AG09319 (cell line): Measurements from ENCODE around the gene PTPN18.

Source experiments
- DNase-seq: peaks from one replicate; pipeline ENCODE4 v3.0.0-alpha.2; 2010; ENCODE audit warnings: low read depth; ENCODE audit errors: extremely low read depth
- CTCF ChIP-seq: IDR thresholded peaks from 2 replicates; pipeline ENCODE4 v1.5.1; 2011; ENCODE audit warnings: low read depth, mild to moderate bottlenecking, inconsistent platforms, low read length, moderate library complexity

Gene PTPN18

DNA sequence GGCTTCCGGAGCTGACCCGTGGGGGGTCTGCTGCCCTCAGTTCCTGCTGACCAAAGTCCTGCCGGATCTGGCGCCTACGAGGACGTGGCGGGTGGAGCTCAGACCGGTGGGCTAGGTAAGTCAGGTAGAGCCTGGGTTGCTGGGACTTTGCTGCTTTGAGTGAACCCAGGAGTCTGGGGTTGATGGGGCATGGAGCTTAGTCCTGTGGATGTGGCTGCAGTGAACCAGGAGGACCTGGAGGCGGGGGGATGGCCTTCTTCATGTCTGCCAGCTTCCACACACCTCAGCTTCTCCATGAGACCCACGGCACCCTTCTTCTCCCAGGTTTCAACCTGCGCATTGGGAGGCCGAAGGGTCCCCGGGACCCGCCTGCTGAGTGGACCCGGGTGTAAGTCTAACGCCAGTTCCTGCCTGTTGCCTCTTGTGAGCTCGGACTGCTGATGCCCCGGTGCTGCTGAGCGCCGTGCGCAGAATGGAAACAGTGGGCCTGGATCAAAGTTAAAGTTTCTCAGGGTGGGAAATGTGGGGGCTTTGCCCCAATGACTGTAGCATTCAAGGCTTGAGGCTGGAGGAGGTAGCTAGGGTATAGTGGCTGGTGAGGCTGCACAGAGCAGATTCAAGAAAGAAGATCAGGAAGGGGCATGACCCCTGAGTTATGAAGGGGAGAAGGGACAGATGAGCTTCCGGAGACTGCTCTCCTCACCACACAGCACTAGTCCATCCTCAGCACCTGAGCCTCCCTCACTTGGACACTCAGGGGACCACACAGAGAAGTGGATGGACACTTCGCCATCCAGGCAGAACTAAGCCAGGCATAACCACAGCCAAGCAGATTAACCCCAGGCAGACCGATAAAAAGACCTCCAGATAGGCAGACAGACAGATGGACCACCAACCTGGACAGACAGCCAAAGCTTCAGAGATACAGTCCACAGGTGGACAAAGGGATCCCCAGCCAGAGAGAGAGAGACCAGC lies 17.3 kb downstream of the PTPN18 start:
- TF ChIP-seq CTCF = no peak
- DNase-seq = no peak

DNA sequence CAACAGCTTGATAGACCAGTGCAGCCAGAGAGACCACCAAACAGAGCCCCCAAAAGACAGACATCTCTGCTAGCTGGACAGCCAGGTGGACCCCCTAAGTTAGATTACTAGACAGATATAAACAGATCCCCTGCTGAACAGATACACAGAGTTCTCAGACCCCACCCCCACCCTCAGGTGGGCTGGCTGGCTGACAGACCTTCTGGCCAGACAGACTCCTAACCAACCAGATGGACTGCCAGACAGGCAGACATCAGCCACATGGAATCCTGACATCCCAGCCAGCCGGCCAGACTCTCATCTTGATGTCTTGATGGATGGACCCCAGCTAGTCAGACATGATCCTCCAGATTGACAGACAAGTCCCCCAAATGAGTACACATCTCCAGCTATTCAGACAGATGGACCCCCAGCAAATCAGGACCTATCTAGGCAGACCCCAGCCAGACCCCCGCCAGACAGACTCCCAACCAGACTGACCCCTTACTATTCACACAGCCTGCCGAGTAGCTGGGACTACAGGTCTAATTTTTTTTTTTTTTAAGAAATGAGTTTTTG lies 18.0 kb downstream of the PTPN18 start:
- DNase-seq = no peak
- TF ChIP-seq CTCF = no peak

DNA sequence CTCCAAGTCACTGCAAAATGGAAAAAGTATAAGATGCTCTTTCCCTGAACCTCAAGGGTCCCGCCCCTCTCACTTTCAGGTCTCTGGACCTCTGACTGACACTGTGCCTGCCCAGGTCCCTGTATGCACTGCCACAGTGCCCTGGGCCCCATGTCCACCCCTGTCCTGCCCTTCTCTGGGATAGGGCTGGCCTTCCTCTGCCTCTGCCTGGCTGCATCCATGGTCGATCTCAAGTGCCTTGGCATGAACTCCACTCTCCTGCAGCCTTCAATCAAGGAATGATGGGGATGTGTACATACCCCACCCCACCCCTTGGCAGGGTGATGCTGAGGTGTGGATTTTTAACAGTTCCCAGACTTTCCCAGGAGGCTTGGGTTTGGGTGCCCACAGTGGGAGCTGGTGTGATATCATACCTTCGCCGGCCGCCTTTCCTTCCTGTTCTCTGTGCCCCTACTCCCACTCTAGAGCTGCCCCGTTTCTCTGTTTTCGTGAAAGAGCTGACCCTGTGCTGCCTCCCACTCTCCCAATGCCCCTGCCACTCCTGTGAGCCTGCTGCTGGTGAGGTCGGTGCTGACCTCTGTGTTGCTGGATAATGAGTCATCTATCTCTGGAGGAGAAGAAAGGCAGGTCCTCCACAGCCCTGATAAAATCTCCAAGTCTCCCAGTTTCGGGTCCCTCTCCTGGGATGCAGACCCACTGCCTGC lies 18.9 kb downstream of the PTPN18 start:
- DNase-seq = no peak
- no peak for TF ChIP-seq CTCF

DNA sequence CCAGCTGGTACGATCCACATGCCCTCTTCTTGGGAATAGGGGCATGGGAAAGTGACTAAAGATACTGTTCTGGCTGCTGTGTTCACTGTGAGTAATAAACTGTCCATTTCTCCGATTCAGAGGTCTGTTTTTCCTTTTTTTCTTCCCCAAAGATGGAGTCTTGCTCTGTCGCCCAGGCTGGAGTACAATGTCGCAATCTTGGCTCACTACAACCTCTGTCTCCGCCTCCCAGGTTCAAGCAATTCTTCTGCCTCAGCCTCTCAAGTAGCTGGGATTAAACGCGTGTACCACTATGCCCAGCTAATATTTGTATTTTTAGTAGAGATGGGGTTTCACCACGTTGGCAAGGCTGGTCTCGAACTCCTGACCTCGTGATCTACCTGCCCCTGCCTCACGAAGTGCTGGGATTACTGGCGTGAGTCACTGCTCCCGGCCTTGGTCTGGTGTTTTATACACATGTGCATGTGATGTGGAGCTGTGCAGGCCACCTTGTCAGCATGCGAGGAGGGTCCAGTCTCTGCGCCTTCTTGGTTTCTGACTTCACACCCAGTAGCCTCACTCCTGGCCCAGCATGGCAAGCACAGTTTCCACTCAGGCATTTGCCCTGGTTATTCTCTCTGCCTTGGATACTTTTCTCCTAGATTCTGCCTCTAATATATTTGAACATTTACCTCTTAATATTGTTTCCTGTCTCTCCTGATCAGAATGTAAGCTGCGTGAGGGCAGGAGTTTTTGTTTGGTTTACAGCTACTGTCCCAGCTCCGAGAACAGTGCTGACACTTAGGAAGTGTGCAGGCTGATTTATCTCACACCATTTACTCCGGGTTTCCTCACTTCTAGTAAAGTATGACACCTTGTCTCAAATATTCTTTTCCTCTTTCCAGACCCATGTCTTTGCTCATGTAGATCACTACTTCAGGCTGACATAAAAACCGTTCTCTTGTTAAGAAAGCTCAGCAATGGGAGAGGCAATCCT lies 19.7 kb downstream of the PTPN18 start:
- TF ChIP-seq CTCF = no peak
- DNase-seq = no peak

DNA sequence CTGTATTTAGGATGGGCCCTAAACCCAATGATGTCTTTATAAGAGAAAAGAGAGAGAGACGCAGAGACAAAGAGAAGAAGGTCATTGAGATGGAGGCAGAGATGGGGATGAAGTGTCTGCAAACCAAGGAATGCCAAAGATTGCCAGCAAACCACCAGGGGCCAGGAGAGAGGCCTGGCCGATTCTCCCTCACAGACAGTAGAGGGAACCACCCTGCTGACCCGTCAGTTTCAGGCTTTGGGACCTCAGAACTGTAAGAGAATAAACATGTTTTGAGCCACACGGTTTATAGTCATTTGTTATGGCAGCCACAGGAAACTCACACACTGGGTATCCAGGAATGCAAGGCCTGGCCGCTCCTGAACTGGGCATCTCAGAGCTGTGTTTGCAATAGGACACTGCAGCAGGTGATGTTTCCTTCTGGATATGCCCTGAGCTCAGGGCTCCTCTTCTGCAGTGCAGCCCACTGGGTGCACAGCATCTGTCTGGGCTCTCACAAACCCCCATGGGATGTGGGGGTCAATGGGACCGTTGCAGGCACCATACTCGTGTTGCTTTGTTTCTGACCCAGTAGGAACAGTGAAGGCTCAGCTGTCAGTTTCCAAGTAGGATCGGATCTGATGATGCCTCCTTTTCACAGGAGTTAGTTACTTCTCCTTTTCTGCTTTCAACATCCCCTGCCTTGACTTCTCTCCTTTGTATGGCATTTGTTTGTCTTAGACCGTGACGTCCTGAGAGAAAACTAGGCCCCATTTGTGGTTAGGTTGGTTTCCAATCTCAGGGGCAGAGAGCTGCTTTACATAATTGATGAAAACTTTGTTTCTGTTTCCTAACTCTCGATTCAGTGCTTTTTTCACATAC lies 20.8 kb downstream of the PTPN18 start:
- peak; percentile 15 for TF ChIP-seq CTCF

DNA sequence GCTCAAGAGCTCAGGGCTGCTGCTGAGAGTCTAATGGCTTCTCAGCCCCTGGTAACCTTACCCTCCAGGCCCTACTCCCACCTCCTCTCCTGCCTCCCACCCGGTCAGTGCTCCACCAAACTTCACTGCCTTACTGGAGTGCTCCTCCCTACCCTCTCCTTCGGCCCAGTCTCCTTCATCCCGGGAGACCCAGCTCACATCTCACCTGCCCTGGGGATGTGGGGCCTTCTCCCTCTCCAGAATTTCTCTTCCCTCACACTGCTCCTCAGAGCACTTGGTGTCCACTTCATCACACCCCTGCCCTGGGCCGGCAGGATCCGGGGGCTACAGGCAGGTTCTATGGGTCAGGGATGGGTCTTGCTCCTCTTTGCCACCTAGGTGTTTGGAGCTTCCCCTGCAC lies 21.6 kb downstream of the PTPN18 start:
- no peak for TF ChIP-seq CTCF

More for the DNA sequence above, 20.8 kb downstream of the PTPN18 start:
- no peak for DNase-seq

More for the DNA sequence above, 21.6 kb downstream of the PTPN18 start:
- DNase-seq = no peak
